Endothelial cell of coronary artery (primary cell): ENCODE data around the gene SRGAP3. TPM values are rescaled to one million over a fixed set of nuclear protein-coding genes. Genes with fewer than 3 reads are reported as not detected.

Experiments used
- total RNA-seq: library from RNA; depleted of rRNA; stranded (reverse); fragments of >200 nt; gene quantifications from 2 replicates; pipeline ENCODE4 v1.2.3, GENCODE V29; 2014

Gene SRGAP3
- total RNA-seq = under 0.01 and 0.18 TPM in 2 replicates

GRCh38 chr3:9249273-9250192 lies at the start of gene SRGAP3:
Gene SRGAP3 (minus strand): TSS chr3:9249646. CDS start chr3:9248951, 695 bp downstream.

GRCh38 chr3:8963137-8963853 lies 286.2 kb downstream of the SRGAP3 start, which contains the start of gene RAD18:
Gene RAD18 (minus strand): TSS chr3:8963472. CDS start chr3:8963385, 87 bp downstream.

Other genes with a start within 250 kb of the SRGAP3 start
- 28.0 and 36.7 TPM in 2 replicates for gene THUMPD3, start 113.4 kb upstream of the SRGAP3 start, total RNA-seq
- 36.0 and 42.0 TPM in 2 replicates for gene SETD5, start 148.0 kb upstream of the SRGAP3 start, total RNA-seq